Measurements from ENCODE around the gene SLC38A9.
A peak's percentile ranks its signal among the peaks of the same experiment; 100 is the strongest.

Gene SLC38A9, protein sequence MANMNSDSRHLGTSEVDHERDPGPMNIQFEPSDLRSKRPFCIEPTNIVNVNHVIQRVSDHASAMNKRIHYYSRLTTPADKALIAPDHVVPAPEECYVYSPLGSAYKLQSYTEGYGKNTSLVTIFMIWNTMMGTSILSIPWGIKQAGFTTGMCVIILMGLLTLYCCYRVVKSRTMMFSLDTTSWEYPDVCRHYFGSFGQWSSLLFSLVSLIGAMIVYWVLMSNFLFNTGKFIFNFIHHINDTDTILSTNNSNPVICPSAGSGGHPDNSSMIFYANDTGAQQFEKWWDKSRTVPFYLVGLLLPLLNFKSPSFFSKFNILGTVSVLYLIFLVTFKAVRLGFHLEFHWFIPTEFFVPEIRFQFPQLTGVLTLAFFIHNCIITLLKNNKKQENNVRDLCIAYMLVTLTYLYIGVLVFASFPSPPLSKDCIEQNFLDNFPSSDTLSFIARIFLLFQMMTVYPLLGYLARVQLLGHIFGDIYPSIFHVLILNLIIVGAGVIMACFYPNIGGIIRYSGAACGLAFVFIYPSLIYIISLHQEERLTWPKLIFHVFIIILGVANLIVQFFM

DNA sequence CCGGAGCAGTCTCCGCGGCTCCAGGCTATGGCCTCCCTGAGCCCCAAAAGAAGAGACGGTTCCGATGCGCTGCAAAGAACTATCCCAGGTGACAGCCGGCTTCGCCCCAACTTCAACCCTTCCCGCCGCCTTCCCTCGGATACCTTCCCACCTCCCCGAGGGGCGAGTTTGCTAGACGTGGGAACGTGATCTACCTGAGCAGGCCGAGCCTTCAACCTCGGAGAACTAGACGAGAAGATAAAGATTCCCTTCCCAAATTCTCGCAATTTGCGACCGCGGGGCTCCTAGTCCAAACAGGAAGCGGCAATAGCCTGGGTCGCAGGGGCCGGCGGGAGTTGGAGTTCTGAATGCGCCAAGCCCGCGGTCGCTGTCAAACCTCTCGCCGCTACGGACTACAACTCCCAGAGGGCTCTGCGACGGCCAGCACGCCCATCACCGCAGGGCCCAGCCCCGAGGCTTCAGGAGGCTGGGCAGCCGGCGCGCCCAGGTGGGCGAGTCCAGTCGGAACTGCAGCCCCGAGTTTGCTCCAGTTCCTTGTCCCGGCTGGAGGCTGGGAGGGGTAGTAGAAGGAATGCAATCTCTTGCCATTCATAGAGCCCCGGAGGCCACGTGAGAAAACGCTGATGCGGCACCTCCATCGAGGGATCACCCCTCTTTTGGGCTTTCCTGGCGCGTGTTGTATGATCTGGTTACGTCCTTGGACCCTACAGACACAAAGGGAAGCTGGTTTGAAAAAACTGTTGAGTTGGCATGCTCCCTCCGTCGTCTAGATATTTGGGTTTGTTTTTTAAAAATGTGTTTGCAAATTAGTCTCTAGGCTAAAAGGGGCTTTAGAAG, at the start of gene SLC38A9:
TSS of gene SLC38A9 (minus strand) at position 302 of the 837 bp plus-strand sequence. CDS start 14,366 bp downstream, outside the sequence.
- TF ChIP-seq GATA2 (IDR thresholded peaks at IDR 0.05; ENCODE audit: low read depth, low read length) (0 out of 2 replicates have a peak, but pooled peaks have one; percentile 23), GATA3 (IDR thresholded peaks at IDR 0.05; ENCODE audit: low read depth, low read length) (no peak)

- TF ChIP-seq GATA2 (IDR thresholded peaks at IDR 0.05; ENCODE audit: low read depth, low read length) (no peak), GATA3 (IDR thresholded peaks at IDR 0.05; ENCODE audit: low read depth, low read length) (no peak)
Measured at GRCh38 chr5:55758714-55759113, 46.6 kb upstream of the SLC38A9 start.

- TF ChIP-seq GATA3 (IDR thresholded peaks at IDR 0.05; ENCODE audit: low read depth, low read length) (no peak), GATA2 (IDR thresholded peaks at IDR 0.05; ENCODE audit: low read depth, low read length) (no peak)
Measured at GRCh38 chr5:55758231-55758630, 46.1 kb upstream of the SLC38A9 start.

GRCh38 chr5:55750499-55750898, 38.4 kb upstream of the SLC38A9 start:
- TF ChIP-seq GATA2 (IDR thresholded peaks at IDR 0.05; ENCODE audit: low read depth, low read length) (no peak), GATA3 (IDR thresholded peaks at IDR 0.05; ENCODE audit: low read depth, low read length) (no peak)

GRCh38 chr5:55750063-55750462, 37.9 kb upstream of the SLC38A9 start:
- TF ChIP-seq GATA3 (IDR thresholded peaks at IDR 0.05; ENCODE audit: low read depth, low read length) (no peak), GATA2 (IDR thresholded peaks at IDR 0.05; ENCODE audit: low read depth, low read length) (no peak)

GRCh38 chr5:55749387-55749786, 37.3 kb upstream of the SLC38A9 start:
- TF ChIP-seq GATA3 (IDR thresholded peaks at IDR 0.05; ENCODE audit: low read depth, low read length): no peak
- no peak for TF ChIP-seq GATA2 (IDR thresholded peaks at IDR 0.05; ENCODE audit: low read depth, low read length)

GRCh38 chr5:55747778-55748318, 35.7 kb upstream of the SLC38A9 start:
- TF ChIP-seq GATA3 (IDR thresholded peaks at IDR 0.05; ENCODE audit: low read depth, low read length) (no peak), GATA2 (IDR thresholded peaks at IDR 0.05; ENCODE audit: low read depth, low read length) (no peak)

GRCh38 chr5:55742778-55743177, 30.7 kb upstream of the SLC38A9 start:
- no peak for TF ChIP-seq GATA3 (IDR thresholded peaks at IDR 0.05; ENCODE audit: low read depth, low read length)
- no peak for TF ChIP-seq GATA2 (IDR thresholded peaks at IDR 0.05; ENCODE audit: low read depth, low read length)

- TF ChIP-seq GATA2 (IDR thresholded peaks at IDR 0.05; ENCODE audit: low read depth, low read length): no peak
- TF ChIP-seq GATA3 (IDR thresholded peaks at IDR 0.05; ENCODE audit: low read depth, low read length): no peak
Measured at GRCh38 chr5:55737793-55738192, 25.7 kb upstream of the SLC38A9 start, which contains the start of gene DDX4. Gene DDX4, plus strand, starts transcription at chr5:55738061. Its CDS starts 903 bp downstream, at chr5:55738964.

DNA sequence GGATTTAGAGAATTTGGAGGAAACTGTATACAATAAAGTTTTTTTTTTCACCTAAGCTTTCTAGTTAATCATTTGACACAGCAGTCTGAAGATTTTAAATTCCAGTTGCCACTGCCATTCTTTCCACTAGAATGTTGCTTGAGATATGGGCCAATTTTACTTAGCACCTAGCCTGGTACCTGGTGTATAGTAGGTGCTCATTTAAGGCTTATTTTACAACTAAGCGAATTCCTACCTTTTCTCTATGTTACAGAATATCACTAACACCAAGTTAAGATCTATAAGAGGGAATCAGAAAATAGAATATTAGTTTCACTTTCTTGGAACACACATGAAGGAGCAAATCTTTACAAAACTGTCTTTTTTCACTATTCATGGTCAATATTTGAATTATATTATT, 22.5 kb upstream of the SLC38A9 start:
- TF ChIP-seq GATA2 (IDR thresholded peaks at IDR 0.05; ENCODE audit: low read depth, low read length): no peak
- TF ChIP-seq GATA3 (IDR thresholded peaks at IDR 0.05; ENCODE audit: low read depth, low read length): no peak

GRCh38 chr5:55732585-55732984, 20.5 kb upstream of the SLC38A9 start:
- TF ChIP-seq GATA3 (IDR thresholded peaks at IDR 0.05; ENCODE audit: low read depth, low read length): no peak

DNA sequence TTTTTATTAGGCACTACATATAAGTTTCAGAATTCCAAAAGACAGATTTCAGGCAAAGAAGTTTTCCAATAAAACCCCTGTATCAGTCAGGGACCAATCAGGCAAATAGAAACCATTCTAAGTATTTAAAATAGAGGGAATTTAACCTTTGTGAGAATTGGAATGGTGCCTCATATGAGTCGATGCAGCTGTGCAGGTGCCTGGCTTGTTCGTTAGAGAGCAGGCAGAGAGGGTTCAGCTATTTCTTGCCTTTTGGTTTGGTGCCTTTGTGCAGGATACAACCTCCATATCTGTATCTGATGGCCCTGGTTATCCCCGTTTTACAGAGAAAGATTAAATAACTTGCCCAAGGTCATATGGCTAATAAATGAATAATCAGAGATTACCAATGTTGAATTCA, 19.7 kb upstream of the SLC38A9 start:
- no peak for TF ChIP-seq GATA2 (IDR thresholded peaks at IDR 0.05; ENCODE audit: low read depth, low read length)
- TF ChIP-seq GATA3 (IDR thresholded peaks at IDR 0.05; ENCODE audit: low read depth, low read length): no peak

DNA sequence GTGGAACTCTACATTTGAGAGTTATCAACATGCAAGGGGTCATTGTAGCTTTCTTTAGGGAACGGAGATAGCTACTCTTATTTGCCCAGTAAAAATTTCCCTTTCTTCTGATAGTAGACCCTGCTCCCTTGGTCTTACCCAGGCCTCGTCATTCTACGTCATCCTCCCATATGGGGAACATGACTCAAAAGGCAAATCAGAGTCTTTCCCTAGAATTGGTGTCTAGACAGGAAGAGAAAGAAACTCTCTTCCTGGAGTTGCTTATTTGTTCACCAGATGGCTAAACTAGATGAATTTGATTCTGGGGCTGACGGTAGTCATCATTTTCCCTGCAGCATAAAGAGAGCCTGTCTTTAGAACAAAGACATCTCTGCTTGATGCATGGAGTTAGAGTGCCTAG, 12.2 kb upstream of the SLC38A9 start:
- TF ChIP-seq GATA3 (IDR thresholded peaks at IDR 0.05; ENCODE audit: low read depth, low read length) (no peak), GATA2 (IDR thresholded peaks at IDR 0.05; ENCODE audit: low read depth, low read length) (no peak)

DNA sequence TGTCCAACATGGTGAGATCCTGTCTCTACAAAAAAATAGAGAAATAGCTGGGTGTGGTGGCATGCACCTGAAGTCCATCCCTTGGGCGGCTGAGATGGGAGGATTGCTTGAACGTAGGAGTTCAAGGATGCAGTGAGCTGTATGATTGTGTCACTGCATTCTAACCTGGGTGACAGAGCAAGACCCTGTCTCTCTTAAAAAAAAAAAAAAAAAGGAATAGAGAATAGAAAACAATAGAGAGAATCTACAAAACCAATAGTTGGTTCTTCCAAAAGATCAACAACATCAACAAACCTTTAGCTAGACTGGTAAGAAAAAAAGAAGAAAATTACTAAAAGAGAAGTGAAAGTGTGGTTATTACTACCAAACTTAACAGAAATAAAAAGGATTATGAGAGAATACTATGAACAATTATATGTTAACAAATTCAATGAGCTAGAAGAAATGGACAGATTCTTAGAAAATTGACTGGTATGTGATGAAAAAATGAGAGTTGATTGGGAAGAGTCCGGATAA, 8.1 kb upstream of the SLC38A9 start:
- TF ChIP-seq GATA2 (IDR thresholded peaks at IDR 0.05; ENCODE audit: low read depth, low read length) (no peak), GATA3 (IDR thresholded peaks at IDR 0.05; ENCODE audit: low read depth, low read length) (no peak)
